GM18861 (cell line): Measurements from ENCODE around the gene RNF8.
"Not testable (repeated sequence)": the region's sequence is repeated elsewhere in the genome, so short reads cannot be mapped to it uniquely, and the experiment has no call there.

ENCODE experiments used
- ATAC-seq: cut with Tn5 transposase; IDR thresholded peaks from one replicate; pipeline ENCODE4 v1.9.1; 2021; ENCODE audit not compliant: unreplicated experiment

The RNF8 gene

DNA sequence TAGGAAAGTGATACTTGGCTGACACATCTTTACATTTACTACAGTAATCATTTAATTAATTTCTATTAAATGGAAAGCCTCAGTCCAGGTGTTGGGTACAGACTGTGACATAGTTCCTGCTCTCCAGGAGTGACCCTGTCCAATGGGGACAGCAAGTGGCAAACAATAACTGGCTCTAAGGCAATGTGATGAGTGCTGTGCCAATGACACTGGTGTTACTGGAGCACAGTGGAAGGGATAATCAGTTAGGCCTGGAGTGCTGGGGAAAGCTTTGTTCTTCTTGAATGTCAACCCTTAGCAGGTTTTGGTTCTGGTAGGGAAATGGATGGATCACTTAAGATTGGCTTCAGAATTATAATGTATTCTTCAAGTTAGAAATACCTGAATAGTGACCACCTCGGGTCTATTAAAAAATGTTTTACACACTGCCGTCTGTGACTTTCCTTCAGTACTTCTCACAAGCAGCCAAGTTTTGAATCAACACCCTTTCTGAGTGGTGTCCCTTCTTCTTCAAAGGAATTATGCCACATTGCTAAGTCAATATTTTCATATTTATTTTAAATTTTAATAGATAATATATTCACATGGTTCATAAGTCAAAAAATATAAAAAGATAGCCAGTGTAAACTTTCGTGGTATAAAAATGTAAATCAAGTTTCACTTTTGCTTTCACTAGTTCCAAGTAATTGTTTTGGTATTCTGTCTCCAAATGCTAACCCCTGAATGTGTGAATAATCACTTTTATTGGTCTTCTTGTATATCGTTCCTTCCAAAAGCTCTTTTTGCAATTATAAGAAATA is 88.8 kb downstream of the RNF8 start:
- no peak for ATAC-seq

DNA sequence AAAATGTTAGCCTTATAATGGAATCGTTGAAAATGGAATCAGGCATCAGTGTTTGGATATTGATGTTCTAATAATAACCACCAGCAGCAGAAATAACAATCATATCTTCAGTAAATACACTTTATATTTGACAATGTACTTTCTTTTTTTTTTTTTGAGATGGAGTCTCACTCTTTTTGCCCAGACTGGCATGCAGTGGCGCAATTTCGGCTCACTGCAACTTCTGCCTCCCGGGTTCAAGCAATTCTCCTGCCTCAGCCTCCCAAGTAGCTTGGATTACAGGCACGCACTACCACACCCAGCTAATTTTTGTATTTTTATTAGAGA is 89.4 kb downstream of the RNF8 start:
- ATAC-seq: not testable (repeated sequence)
